Mesendoderm (in vitro differentiated cells): ENCODE measurements around the gene C9orf50.

Experiments
- DNase-seq: peaks from one replicate; pipeline ENCODE4 v3.0.0; 2013
- H2AK5ac ChIP-seq: 2 replicates; pipeline ENCODE4 v1.6.1; 2013; ENCODE audit warnings: low read length, inconsistent platforms
- H2BK120ac ChIP-seq: 2 replicates; pipeline ENCODE4 v1.6.1; 2013; ENCODE audit warnings: low read depth, mild to moderate bottlenecking, low read length, moderate library complexity, mixed read lengths
- H2BK15ac ChIP-seq: replicated peaks from 2 replicates; pipeline ENCODE4 v1.6.1; 2013; ENCODE audit warnings: low read depth, mild to moderate bottlenecking, moderate library complexity
- H2BK5ac ChIP-seq: 2 replicates; pipeline ENCODE4 v1.6.1; 2013; ENCODE audit warnings: low read length, inconsistent platforms
- H3K18ac ChIP-seq: 2 replicates; pipeline ENCODE4 v1.6.1; 2013; ENCODE audit warnings: mild to moderate bottlenecking, low read length, mixed read lengths
- H3K23ac ChIP-seq: one replicate; pipeline ENCODE4 v1.6.1; 2013; ENCODE audit warnings: low read length
- H3K27ac ChIP-seq: 2 replicates; pipeline ENCODE4 v1.5.1; 2013; ENCODE audit warnings: low read depth, mild to moderate bottlenecking, inconsistent platforms, low read length, moderate library complexity
- H3K27me3 ChIP-seq: 2 replicates; pipeline ENCODE4 v1.6.1; 2013; ENCODE audit warnings: low read length, control low read depth, mild to moderate bottlenecking, inconsistent platforms; ENCODE audit not compliant: insufficient read depth, poor library complexity
- H3K36me3 ChIP-seq: 2 replicates; pipeline ENCODE4 v1.6.1; 2013; ENCODE audit warnings: low read length, inconsistent platforms; ENCODE audit not compliant: control insufficient read depth, insufficient read depth
- H3K4ac ChIP-seq: one replicate; pipeline ENCODE4 v1.6.1; 2013; ENCODE audit warnings: low read depth, mild to moderate bottlenecking, low read length, moderate library complexity
- H3K4me1 ChIP-seq: 2 replicates; pipeline ENCODE4 v1.6.1; 2013; ENCODE audit warnings: low read depth, low read length, inconsistent platforms; ENCODE audit not compliant: control insufficient read depth
- H3K4me2 ChIP-seq: 2 replicates; pipeline ENCODE4 v1.6.1; 2013; ENCODE audit warnings: low read length
- H3K4me3 ChIP-seq: 2 replicates; pipeline ENCODE4 v1.5.1; 2013; ENCODE audit warnings: mild to moderate bottlenecking, low read length
- H3K56ac ChIP-seq: one replicate; pipeline ENCODE4 v1.6.1; 2013; ENCODE audit warnings: low read length
- H3K79me1 ChIP-seq: 2 replicates; pipeline ENCODE4 v1.6.1; 2013; ENCODE audit warnings: low read length, inconsistent platforms
- H3K79me2 ChIP-seq: 2 replicates; pipeline ENCODE4 v1.6.1; 2013; ENCODE audit warnings: mild to moderate bottlenecking, low read length; ENCODE audit not compliant: control insufficient read depth, insufficient read depth
- H3K9ac ChIP-seq: 2 replicates; pipeline ENCODE4 v1.6.1; 2013; ENCODE audit warnings: low read length, inconsistent platforms
- H4K5ac ChIP-seq: one replicate; pipeline ENCODE4 v1.6.1; 2013; ENCODE audit warnings: low read length
- H4K8ac ChIP-seq: one replicate; pipeline ENCODE4 v1.6.1; 2013; ENCODE audit warnings: low read depth, mild to moderate bottlenecking, control low read depth, low read length, moderate library complexity
- WGBS: extraction: QIAGEN DNeasy Blood & Tissue Kit; methylation state at CpG from one replicate; pipeline ENCODE4 v1.1.7; 2013; ENCODE audit warnings: low lambda C conversion rate, missing lambda C conversion rate; ENCODE audit not compliant: insufficient coverage; ENCODE audit errors: extremely low coverage; 5-methylcytosine and 5-hydroxymethylcytosine counted together

Gene C9orf50

GRCh38 chr9:129647635-129648034 lies 26.7 kb upstream of the C9orf50 start:
- no peak overlapping the region for H2BK15ac ChIP-seq
- no peak overlapping the region for H2AK5ac ChIP-seq
- no peak overlapping the region for H3K4ac ChIP-seq
- no peaks in the 10 kb centered on the region for H3K36me3 ChIP-seq
- no peak overlapping the region for H3K4me2 ChIP-seq
- no peak overlapping the region for H3K9ac ChIP-seq
- no peak overlapping the region for H2BK5ac ChIP-seq
- H3K23ac ChIP-seq: no peak overlapping the region
- H2BK120ac ChIP-seq: no peak overlapping the region
- H3K4me1 ChIP-seq: no peaks in the 10 kb centered on the region
- no peak overlapping the region for H4K5ac ChIP-seq
- H4K8ac ChIP-seq: no peak overlapping the region
- no peak for DNase-seq
- H3K56ac ChIP-seq: no peak overlapping the region
- no peaks in the 10 kb centered on the region for H3K79me1 ChIP-seq
- 100% methylated on average over 8 of the region's 10 CpGs for WGBS
- no peak overlapping the region for H3K27ac ChIP-seq
- no peak overlapping the region for H3K18ac ChIP-seq
- H3K79me2 ChIP-seq: no peaks in the 10 kb centered on the region
- H3K4me3 ChIP-seq: no peak overlapping the region
- H3K27me3 ChIP-seq: no peaks in the 10 kb centered on the region

- H2BK5ac ChIP-seq: no peak overlapping the region
- no peak overlapping the region for H3K18ac ChIP-seq
- H3K27me3 ChIP-seq: no peaks in the 10 kb centered on the region
- no peak overlapping the region for H3K56ac ChIP-seq
- H2BK120ac ChIP-seq: no peak overlapping the region
- no peak overlapping the region for H3K4me2 ChIP-seq
- H3K4ac ChIP-seq: no peak overlapping the region
- H3K36me3 ChIP-seq: no peaks in the 10 kb centered on the region
- H3K79me1 ChIP-seq: peaks cover under 1% of the 10 kb centered on the region
- H3K9ac ChIP-seq: no peak overlapping the region
- peaks cover under 1% of the 10 kb centered on the region for H3K79me2 ChIP-seq
- no peak overlapping the region for H4K8ac ChIP-seq
- H3K4me1 ChIP-seq: no peaks in the 10 kb centered on the region
- no peak overlapping the region for H3K27ac ChIP-seq
- no peak overlapping the region for H2BK15ac ChIP-seq
- H3K23ac ChIP-seq: no peak overlapping the region
- no peak overlapping the region for H3K4me3 ChIP-seq
- H4K5ac ChIP-seq: no peak overlapping the region
- DNase-seq: no peak
- WGBS: no CpG with 5 or more reads among the region's 7 CpGs
- no peak overlapping the region for H2AK5ac ChIP-seq
Observed at GRCh38 chr9:129646654-129647053, 25.8 kb upstream of the C9orf50 start.

GRCh38 chr9:129646252-129646651 lies 25.4 kb upstream of the C9orf50 start:
- Histone ChIP-seq H4K8ac (no peak overlapping the region), H3K4me3 (no peak overlapping the region), H3K4me2 (no peak overlapping the region), H3K27ac (no peak overlapping the region), H3K4ac (no peak overlapping the region), H2BK120ac (no peak overlapping the region), H3K4me1 (peaks cover under 1% of the 10 kb centered on the region), H2BK5ac (no peak overlapping the region), H3K36me3 (no peaks in the 10 kb centered on the region), H2BK15ac (no peak overlapping the region), H4K5ac (no peak overlapping the region), H3K27me3 (no peaks in the 10 kb centered on the region), H3K56ac (no peak overlapping the region), H3K23ac (no peak overlapping the region), H3K18ac (no peak overlapping the region), H2AK5ac (no peak overlapping the region), H3K79me1 (peaks cover 4% of the 10 kb centered on the region), H3K79me2 (peaks cover 4% of the 10 kb centered on the region), H3K9ac (no peak overlapping the region)
- DNase-seq: no peak
- WGBS: no CpG with 5 or more reads among the region's 12 CpGs

GRCh38 chr9:129644902-129645301 lies 24.0 kb upstream of the C9orf50 start:
- Histone ChIP-seq H3K23ac (no peak overlapping the region), H4K5ac (no peak overlapping the region), H3K4me1 (peaks cover 3% of the 10 kb centered on the region), H3K36me3 (no peaks in the 10 kb centered on the region), H2BK120ac (no peak overlapping the region), H3K4ac (no peak overlapping the region), H2BK5ac (no peak overlapping the region), H3K27me3 (no peaks in the 10 kb centered on the region), H3K4me3 (no peak overlapping the region), H3K79me2 (peaks cover 13% of the 10 kb centered on the region), H2AK5ac (no peak overlapping the region), H2BK15ac (no peak overlapping the region), H3K56ac (no peak overlapping the region), H4K8ac (no peak overlapping the region), H3K27ac (no peak overlapping the region), H3K79me1 (peaks cover 13% of the 10 kb centered on the region), H3K18ac (no peak overlapping the region), H3K4me2 (no peak overlapping the region), H3K9ac (no peak overlapping the region)
- WGBS: no CpG with 5 or more reads among the region's 17 CpGs
- no peak for DNase-seq

GRCh38 chr9:129644365-129644764 lies 23.5 kb upstream of the C9orf50 start:
- Histone ChIP-seq H3K4me3 (no peak overlapping the region), H4K5ac (no peak overlapping the region), H3K79me2 (peaks cover 13% of the 10 kb centered on the region), H3K4me2 (no peak overlapping the region), H2AK5ac (no peak overlapping the region), H3K4me1 (peaks cover 3% of the 10 kb centered on the region), H3K56ac (no peak overlapping the region), H2BK15ac (no peak overlapping the region), H3K27ac (no peak overlapping the region), H3K4ac (no peak overlapping the region), H3K18ac (no peak overlapping the region), H3K9ac (no peak overlapping the region), H3K36me3 (no peaks in the 10 kb centered on the region), H3K79me1 (peaks cover 13% of the 10 kb centered on the region), H4K8ac (no peak overlapping the region), H2BK5ac (no peak overlapping the region), H3K23ac (no peak overlapping the region), H2BK120ac (no peak overlapping the region), H3K27me3 (no peaks in the 10 kb centered on the region)
- DNase-seq: no peak
- no CpG with 5 or more reads among the region's 11 CpGs for WGBS

GRCh38 chr9:129643706-129644105 lies 22.8 kb upstream of the C9orf50 start:
- no peak overlapping the region for H3K4me3 ChIP-seq
- H3K23ac ChIP-seq: no peak overlapping the region
- H4K8ac ChIP-seq: no peak overlapping the region
- no peak overlapping the region for H3K9ac ChIP-seq
- H3K4me2 ChIP-seq: no peak overlapping the region
- no peak overlapping the region for H2BK5ac ChIP-seq
- H2BK15ac ChIP-seq: no peak overlapping the region
- no peak for DNase-seq
- no peaks in the 10 kb centered on the region for H3K27me3 ChIP-seq
- no peak overlapping the region for H2BK120ac ChIP-seq
- no peaks in the 10 kb centered on the region for H3K36me3 ChIP-seq
- WGBS: no CpG with 5 or more reads among the region's 10 CpGs
- no peak overlapping the region for H2AK5ac ChIP-seq
- H3K4me1 ChIP-seq: peaks cover 3% of the 10 kb centered on the region
- H4K5ac ChIP-seq: no peak overlapping the region
- no peak overlapping the region for H3K56ac ChIP-seq
- no peak overlapping the region for H3K18ac ChIP-seq
- peaks cover 13% of the 10 kb centered on the region for H3K79me2 ChIP-seq
- H3K27ac ChIP-seq: no peak overlapping the region
- H3K79me1 ChIP-seq: peaks cover 13% of the 10 kb centered on the region
- H3K4ac ChIP-seq: no peak overlapping the region
